ENCODE measurements around the gene DCC.

DNA sequence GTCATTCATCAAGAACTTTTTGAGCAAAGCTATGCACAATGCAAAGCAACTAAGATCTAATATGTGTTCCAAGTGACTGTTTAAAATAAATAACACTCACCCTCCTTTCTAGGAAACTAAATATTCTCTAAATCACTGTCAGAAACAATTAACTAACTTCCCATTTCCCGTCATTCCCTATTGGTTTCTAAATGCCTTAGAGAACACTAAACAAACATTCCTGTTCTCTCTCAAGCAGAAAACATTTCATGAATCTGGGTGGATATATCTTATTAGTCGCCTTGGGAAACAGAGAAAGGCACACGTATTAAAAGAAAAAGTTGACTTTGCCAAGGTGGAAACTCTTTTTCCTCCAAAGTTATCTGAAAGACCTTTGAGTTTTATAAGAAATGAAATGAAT is 1149.3 kb downstream of the DCC start:
- TF ChIP-seq RAD21 (conservative IDR thresholded peaks at IDR 0.05 in 1 of 2, IDR thresholded peaks at IDR 0.05 in 1 of 2) (no peak), CBX2 (IDR thresholded peaks at IDR 0.05; ENCODE audit: borderline replicate concordance, low read depth) (no peak)
- TF ChIP-seq, protein P1, sequence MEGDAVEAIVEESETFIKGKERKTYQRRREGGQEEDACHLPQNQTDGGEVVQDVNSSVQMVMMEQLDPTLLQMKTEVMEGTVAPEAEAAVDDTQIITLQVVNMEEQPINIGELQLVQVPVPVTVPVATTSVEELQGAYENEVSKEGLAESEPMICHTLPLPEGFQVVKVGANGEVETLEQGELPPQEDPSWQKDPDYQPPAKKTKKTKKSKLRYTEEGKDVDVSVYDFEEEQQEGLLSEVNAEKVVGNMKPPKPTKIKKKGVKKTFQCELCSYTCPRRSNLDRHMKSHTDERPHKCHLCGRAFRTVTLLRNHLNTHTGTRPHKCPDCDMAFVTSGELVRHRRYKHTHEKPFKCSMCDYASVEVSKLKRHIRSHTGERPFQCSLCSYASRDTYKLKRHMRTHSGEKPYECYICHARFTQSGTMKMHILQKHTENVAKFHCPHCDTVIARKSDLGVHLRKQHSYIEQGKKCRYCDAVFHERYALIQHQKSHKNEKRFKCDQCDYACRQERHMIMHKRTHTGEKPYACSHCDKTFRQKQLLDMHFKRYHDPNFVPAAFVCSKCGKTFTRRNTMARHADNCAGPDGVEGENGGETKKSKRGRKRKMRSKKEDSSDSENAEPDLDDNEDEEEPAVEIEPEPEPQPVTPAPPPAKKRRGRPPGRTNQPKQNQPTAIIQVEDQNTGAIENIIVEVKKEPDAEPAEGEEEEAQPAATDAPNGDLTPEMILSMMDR (IDR thresholded peaks at IDR 0.05), result no peak

All from A549 (cell line).